Activated CD8-positive, alpha-beta memory T cell treated with anti-CD3 and anti-CD28 coated beads, Interleukin-2, amount 10 ng/mL, durations not matched to agents 7 days and 5 days (primary cell): ENCODE data around the gene C19orf12. TPM values are rescaled to one million over a fixed set of nuclear protein-coding genes. Genes with fewer than 3 reads are reported as not detected.

ENCODE experiments used
- ATAC-seq: fragments of 150-1000 bp; cut with Tn5 transposase; one replicate; pipeline ENCODE4 v1.10.0; 2021; ENCODE audit warnings: moderate library complexity
- CTCF ChIA-PET: fragments of 350-600 bp; sonication (Branson Sonifier 250); formaldehyde crosslinking; loops from one replicate; lab custom pipeline; 2021; ENCODE audit warnings: antibody characterized with exemption; lab: Charles Lee
- DNase-seq: peaks from one replicate; pipeline ENCODE4 v3.0.0-alpha.2; 2020
- H3K27ac Mint-ChIP-seq: one replicate; pipeline ENCODE4 v1.8.0; 2021; ENCODE audit warnings: mild to moderate bottlenecking, mixed read lengths
- H3K27me3 Mint-ChIP-seq: one replicate; pipeline ENCODE4 v1.8.0; 2021; ENCODE audit warnings: mixed read lengths
- H3K36me3 Mint-ChIP-seq: one replicate; pipeline ENCODE4 v1.8.0; 2021; ENCODE audit warnings: mild to moderate bottlenecking, mixed read lengths
- H3K4me1 Mint-ChIP-seq: one replicate; pipeline ENCODE4 v1.8.0; 2021; ENCODE audit warnings: mixed read lengths
- H3K4me3 Mint-ChIP-seq: one replicate; pipeline ENCODE4 v1.8.0; 2021; ENCODE audit warnings: mild to moderate bottlenecking, moderate library complexity, mixed read lengths
- H3K9me3 Mint-ChIP-seq: one replicate; pipeline ENCODE4 v1.8.0; 2022; ENCODE audit warnings: low read depth, mixed read lengths
- total RNA-seq, 2 experiments: library from RNA; stranded (reverse); gene quantifications; one replicate each; pipeline ENCODE4 v1.2.3, GENCODE V29; 2021

C19orf12 gene
- total RNA-seq, 2 experiments from 2014 or later = 43.6 to 44.1 TPM

DNA sequence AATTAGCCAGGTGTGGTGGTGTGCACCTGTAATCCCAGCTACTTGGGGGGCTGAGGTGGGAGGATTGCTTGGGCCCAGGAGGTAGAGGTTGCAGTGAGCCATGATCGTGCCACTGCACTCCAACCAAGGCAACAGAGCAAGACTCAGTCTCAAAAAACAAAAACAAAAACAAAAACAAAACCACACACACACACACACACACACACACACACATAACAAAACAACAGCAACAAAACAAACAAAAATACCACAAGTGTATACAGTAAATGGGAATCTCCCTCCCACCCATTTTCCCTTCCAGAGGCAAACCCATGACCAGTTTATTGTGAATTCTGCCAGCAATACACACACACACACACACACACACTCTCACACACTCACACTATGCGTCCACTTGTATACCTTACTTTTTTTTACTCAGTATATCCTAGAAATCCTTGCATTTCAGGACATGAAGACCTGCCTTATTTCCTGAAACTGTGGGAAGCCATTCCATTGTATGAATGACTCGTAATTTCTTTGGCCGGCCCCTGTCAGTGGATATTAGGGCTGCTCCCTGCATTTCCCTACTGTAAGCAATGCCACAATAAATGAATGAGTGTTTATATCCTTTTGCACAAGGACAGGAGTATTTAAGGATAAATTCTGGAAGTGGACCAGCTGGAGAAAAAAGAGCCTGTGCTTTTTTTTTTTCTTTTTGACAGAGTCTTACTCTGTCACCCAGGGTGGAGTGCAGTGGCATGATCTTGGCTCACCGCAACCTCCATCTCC is 56.7 kb downstream of the C19orf12 start:
- DNase-seq (no peak), ATAC-seq (no peak)
- Mint-ChIP-seq H3K9me3 (no peaks in the 10 kb centered on the region), H3K4me1 (peaks cover 22% of the 10 kb centered on the region), H3K4me3 (no peak overlapping the region), H3K36me3 (peaks cover 1% of the 10 kb centered on the region), H3K27ac (no peak overlapping the region), H3K27me3 (peaks cover 2% of the 10 kb centered on the region)
- CTCF ChIA-PET = interaction anchor here (1.1 to 12.5 kb wide), 2 partner anchors 35 to 58 kb away, joined by 3 to 196 read pairs; no protein-coding TSS in a partner anchor

DNA sequence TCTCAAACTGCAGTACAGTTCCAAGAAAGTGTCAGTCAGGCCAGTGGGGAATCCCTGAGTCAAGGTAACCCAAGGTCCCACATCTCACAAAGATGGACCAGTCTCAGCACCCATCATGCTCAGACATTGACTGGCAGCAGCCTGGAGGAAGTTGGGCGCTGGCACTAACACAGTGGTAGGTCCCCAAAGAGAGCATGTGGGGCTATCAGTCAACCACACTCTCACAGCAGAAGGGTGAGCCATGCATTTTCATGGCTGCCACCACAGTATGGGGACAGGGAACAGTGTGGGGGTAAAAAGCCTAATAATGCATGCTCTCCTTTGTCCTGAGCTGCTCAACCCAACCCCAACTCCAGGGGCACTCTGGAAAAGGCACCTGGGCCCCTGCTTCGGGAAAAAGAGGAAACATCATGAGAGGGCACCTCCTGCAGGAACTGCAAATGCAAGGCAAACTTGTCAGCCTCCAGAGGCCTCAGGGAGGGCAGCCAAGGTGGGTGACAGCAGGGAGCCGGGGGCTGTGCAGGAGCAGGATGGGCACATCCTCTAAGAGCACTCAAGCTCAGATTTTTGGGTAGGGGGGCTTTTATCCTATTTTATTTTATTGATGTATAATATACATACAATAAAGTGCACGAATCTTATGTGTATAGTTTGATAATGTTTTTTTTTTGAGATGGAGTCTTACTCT is 59.3 kb downstream of the C19orf12 start:
- Mint-ChIP-seq H3K9me3 (no peaks in the 10 kb centered on the region), H3K4me3 (no peak overlapping the region), H3K4me1 (peaks cover 10% of the 10 kb centered on the region), H3K27ac (no peak overlapping the region), H3K27me3 (peaks cover 21% of the 10 kb centered on the region), H3K36me3 (peaks cover 1% of the 10 kb centered on the region)
- CTCF ChIA-PET = interaction anchor here (1.7 kb wide), 1 partner anchor 13 kb away, joined by 5 read pairs; no protein-coding TSS in a partner anchor
- DNase-seq (no peak), ATAC-seq (no peak)

DNA sequence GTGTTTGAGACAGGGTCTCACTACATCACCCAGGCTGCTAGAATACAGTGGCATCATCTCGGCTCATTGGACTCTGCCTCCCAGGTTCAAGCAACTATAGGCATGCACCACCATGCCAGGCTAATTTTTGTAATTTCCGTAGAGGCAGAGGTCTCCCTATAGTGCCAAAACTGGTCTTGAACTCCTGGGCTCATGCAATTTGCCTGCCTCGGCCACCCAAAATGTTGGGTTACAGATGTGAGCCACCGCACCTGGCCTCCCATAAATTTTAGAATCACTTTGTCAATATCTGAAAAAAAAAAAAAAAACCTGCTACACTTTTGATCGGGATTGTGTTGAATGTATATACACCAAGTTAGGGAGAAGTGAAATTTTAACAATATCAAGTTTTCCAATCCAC is 61.7 kb downstream of the C19orf12 start:
- Mint-ChIP-seq H3K27ac (no peak overlapping the region), H3K27me3 (peaks cover 25% of the 10 kb centered on the region), H3K4me3 (no peak overlapping the region), H3K4me1 (peaks cover 10% of the 10 kb centered on the region), H3K9me3 (no peaks in the 10 kb centered on the region), H3K36me3 (peaks cover 1% of the 10 kb centered on the region)
- no peak for DNase-seq
- no peak for ATAC-seq
- CTCF ChIA-PET = interaction anchor here (1.1 to 2.4 kb wide), 2 partner anchors 62 to 77 kb away, joined by 4 to 9 read pairs; partner anchors contain the start of gene C19orf12

DNA sequence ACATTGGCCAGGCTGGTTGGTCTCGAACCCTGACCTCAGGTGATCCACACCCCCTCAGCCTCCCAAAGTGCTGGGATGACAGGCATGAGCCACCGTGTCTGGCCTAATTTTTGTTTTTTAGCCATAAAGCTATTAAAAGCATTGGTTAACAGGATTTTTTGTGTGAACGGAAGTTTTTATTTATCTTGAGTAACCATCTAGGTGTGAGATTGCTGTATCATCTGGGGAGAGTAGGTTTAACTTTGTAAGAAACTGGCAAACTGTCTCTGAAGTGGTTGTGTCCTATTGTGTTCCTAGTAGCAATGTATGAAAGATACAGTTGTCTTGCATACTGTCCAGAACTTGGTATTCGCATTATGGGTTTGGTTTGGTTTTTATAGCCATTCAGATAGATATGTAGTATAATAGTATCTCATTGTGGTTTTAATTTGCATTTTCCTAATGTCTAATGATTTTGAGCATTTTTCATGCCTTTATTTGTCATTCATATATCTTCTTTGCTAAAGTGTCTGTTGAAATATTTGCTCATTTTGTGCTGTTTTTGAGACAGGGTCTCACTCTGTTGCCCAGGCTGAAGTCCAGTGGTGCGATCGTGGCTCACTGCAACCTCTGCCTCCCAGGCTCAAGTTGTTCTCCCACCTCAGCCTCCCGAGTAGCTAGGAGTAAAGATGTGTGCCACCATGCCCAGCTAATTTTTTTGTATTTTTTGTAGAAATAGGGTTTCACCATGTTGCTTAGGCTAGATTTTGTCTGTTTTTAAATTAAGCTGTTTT is 63.3 kb downstream of the C19orf12 start:
- peaks cover 25% of the 10 kb centered on the region for H3K27me3 Mint-ChIP-seq
- H3K4me3 Mint-ChIP-seq = no peak overlapping the region

DNA sequence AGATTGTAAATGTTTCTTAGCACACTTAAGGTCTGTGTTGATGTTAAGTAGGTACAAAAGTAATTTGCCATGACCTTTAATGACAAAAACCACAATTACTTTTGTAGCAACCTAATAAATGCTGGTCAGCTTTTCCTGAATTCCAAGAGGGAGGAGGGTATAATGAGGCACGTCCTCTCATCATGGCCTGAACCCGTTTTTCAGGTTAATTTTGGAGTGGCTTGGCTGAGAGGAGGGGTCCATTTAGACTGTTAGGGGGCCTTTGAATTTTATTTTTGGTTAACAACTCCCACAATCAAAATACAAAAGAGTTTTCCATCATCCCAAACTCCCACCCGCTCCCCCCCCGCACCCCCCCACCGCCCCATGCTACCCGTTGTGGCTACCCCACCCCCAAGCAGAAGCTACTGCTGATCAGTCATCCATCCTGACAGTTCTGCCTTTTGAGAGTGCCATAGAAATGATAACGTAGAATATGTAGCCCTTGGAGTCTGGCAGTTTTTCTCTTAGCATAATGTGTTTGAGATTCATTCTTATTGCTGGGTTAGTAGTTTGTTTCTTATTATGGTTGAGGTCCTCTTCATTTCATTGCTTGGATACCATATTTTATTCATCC is 64.2 kb downstream of the C19orf12 start:
- no peak overlapping the region for H3K27ac Mint-ChIP-seq
- no peak for DNase-seq
- ATAC-seq = no peak
- H3K9me3 Mint-ChIP-seq = no peaks in the 10 kb centered on the region
- H3K36me3 Mint-ChIP-seq = peaks cover 1% of the 10 kb centered on the region
- peaks cover 25% of the 10 kb centered on the region for H3K27me3 Mint-ChIP-seq
- H3K4me3 Mint-ChIP-seq = no peak overlapping the region
- H3K4me1 Mint-ChIP-seq = peaks cover 15% of the 10 kb centered on the region
- CTCF ChIA-PET = interaction anchor here (1.5 to 2.4 kb wide), 2 partner anchors 29 to 65 kb away, joined by 3 to 9 read pairs; partner anchors contain the start of gene C19orf12

More for the DNA sequence above, 63.3 kb downstream of the C19orf12 start:
- Mint-ChIP-seq H3K4me1 (peaks cover 10% of the 10 kb centered on the region), H3K9me3 (no peaks in the 10 kb centered on the region), H3K36me3 (peaks cover 1% of the 10 kb centered on the region), H3K27ac (no peak overlapping the region)
- ATAC-seq = no peak
- CTCF ChIA-PET = interaction anchor here (1.5 to 2.4 kb wide), 2 partner anchors 30 to 64 kb away, joined by 3 to 9 read pairs; partner anchors contain the start of gene C19orf12
- DNase-seq = no peak

Other genes with a start within 250 kb of the C19orf12 start
- gene VSTM2B, start 189.3 kb downstream of the C19orf12 start, total RNA-seq = not detected
- 100 to 1,000 TPM in 1 of 2 experiments, 10 to 100 TPM in 1; 96.6 to 106 TPM for gene POP4, start 109.0 kb downstream of the C19orf12 start, total RNA-seq
- gene PLEKHF1, start 49.8 kb downstream of the C19orf12 start, total RNA-seq = 10 to 100 TPM; 42.4 to 64.1 TPM
- gene CCNE1, start 96.7 kb upstream of the C19orf12 start, total RNA-seq = 10 to 100 TPM; 27.4 to 28.6 TPM
- gene URI1, start 227.0 kb upstream of the C19orf12 start, total RNA-seq = 10 to 100 TPM; 48.3 to 60.8 TPM